HG03469 (cell line): ENCODE data around the gene PI4K2A.

Experiments used
- ATAC-seq: cut with Tn5 transposase; IDR thresholded peaks from one replicate; pipeline ENCODE4 v1.9.1; 2021; ENCODE audit warnings: mild to moderate bottlenecking, moderate library complexity, moderate number of reproducible peaks; ENCODE audit not compliant: unreplicated experiment

PI4K2A gene

DNA sequence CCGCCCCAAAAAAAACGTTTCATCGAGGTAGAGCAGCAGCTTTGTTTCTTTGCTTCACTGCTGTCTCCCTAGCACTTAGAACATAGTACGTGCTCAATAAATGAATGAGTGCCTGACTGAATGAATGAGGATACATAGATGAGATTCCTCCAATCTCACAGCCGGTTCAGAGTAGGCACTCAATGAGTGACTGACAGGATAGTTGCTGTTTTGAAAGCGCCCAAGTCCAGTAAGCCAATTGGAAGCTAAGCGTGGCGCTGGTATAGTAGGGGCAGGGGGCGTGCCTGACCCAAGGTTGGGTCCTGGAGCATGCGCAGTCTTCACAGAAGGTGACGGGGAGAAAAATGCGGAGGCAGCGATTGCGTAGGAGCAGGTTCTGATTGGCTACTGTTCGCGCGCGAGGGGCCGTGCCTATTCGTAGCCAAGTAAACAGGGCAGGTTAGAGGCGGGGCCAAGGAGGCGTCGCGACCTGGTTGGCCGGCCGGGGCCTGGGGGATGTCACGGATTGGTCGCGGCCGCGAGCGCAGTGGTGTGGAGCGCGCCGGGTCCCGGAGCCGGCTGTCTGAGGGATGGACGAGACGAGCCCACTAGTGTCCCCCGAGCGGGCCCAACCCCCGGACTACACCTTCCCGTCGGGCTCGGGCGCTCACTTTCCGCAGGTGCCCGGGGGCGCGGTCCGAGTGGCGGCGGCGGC lies at the start of gene PI4K2A:
PI4K2A (plus strand) TSS at position 498 of the 694 bp plus-strand sequence; CDS start at position 570, 72 bp downstream.
- ATAC-seq, result peak; percentile 92

DNA sequence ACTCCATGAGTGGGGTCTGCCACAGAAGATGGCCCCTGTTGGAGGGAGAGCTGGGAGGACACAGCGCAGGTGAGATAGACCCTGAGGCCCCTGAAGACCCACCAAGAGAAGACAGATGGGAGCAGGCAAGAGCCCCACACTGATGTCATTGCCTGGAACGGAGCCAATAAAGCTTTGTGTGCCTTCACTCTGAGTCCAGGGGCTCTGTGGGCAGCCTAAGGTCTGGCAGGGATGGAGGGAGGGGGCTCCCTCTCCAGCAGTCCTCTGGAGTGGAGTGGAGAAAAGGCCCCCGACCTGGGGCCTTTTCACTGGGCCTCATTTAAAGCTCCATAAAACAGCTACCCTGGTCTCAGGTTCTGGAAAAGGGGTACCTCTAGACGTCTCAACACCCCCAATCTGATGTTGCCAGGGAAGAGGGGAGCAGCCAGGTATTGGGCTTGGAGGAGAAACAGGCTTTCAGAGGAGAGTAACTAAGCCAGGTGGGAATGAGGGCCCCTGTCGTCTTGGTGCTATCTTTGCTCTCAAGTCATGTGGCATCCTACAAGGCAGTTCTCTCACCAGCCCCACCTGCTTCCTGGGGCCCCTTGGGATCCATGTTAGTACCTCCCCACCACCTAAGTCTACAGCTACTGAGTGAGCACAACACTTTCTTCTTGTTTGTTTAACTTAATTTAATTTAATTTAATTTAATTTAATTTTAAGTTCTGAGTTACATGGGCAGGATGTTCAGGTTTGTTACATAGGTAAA lies 49.5 kb upstream of the PI4K2A start:
- no peak for ATAC-seq

DNA sequence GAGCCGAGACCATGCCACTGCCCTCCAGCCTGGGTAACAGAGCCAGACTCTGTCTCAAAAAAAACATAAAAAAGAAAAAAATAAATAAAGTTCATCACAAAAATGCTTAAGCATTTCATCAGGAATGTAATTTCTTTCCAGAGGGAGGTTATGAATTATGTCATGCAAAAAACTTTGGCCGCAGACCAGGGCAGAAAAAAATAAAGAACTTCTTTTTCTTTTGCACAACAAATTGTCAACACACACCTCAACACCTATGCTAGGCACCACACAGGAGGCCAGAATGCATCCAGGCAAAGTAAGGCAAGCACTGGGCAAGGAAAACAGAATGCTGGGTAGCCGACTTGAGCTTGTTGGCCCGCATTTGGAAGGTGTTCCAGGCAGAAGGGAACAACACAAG lies 47.0 kb upstream of the PI4K2A start:
- ATAC-seq, result no peak

DNA sequence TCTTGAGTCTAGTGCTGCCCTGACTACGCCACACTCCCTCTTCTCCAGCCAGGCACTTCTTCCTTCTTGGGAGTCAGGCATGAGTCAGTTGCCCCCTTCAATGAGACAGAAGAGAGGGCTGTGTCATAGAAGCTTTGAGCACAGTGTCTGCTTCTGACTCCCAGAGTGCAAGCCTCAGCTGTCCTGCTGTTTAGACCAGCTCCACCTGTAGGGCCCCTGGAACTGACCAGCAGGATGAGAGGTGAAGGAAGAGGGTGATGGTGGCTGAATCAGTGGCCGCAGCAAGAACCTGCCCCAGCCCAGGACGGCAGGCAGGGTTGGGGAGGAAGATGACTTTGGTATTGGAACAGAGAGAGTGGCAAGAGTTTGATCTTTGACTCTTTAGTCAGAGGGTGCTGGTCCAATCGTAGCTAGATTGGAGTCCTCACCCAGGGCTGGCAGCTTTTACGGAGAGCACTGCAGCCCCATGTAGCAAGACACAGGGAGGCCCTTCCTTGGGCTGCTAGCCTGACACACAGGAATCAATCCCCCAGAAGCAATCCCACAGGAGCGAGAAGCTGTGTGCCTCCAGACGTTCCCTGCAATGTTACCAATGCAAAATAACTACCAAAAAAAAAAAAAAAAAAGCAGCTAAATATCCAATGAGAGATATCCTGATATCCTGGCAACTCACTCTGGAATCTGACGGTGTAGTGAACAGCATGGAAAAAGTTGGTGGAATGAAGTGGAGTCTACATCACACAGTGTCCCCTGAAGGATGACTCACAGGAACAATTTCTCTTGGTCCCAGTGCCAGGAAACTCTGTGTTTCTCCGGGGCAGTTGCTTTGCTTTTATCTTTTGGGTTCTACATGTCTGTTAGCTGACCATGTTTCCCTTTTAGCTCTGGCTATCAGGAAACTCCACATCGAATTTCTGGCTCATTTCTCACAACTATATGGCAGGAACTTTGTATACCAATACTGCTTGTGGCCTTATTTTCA lies 44.1 kb upstream of the PI4K2A start:
- no peak for ATAC-seq

- ATAC-seq, result no peak
These were observed 42.7 kb upstream of the PI4K2A start for GRCh38 chr10:97597778-97598177.

- no peak for ATAC-seq
These were observed 41.8 kb upstream of the PI4K2A start for GRCh38 chr10:97598407-97599271.

DNA sequence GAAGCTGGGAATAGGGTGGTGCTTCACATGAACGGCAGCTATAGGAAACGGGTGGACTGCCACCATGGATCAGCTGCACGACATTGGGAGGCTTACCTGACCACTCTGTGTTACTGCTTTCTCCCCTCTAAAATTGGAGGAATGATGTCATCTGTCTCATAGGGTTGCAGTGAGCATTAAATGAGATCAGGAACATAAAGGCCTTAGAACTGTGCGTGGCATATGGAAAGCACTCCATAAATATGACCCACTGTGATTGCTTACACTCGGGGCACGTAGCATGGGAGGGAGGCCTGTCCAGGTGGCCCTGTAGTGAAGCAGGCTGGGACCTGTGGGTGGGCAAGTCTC lies 41.2 kb upstream of the PI4K2A start:
- no peak for ATAC-seq

GRCh38 chr10:97600616-97601015 lies 39.9 kb upstream of the PI4K2A start:
- ATAC-seq, result no peak

DNA sequence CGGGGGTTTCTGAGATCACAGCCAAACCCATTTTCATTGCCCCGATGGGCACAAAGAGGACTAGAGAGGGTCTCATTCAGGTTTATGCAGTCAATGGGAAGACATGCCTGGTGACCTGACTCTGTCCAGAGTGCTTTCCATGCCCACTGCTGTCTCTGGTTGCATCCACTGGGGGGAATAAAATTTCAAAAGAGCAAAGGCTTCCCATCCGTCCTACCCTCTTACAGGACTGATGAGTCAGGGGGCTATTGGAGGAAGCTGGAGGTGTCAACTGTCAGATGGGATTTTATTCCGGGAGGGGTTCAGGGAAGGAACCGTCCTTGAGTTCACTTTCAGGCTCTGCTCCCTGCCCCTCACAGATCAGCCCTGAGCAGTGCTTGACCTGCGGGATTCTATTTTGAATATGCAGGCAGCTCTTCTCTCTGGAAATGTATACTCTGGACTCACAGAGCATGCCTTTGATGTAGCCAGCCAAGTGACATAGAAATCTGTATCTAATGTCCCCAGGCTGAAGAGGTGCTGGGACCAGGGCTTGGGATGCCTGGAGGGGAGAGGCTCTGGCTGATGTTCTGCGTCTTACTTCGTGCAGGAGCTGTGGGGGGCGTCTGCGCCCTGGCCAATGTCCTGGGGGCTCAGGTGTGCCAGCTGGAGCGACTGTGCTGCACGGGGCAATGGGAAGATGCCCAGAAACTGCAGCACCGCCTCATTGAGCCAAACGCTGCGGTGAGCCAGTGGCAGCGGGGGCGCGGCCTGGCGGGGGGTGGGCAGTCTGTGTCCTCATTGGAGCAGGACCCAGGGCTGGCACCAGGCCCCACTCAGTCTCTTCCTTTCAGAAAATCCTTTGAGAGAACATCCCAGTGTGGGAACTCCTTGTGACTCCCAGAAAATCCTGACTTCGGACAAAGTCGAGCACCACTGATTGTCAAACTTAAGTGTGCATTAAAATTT lies 38.9 kb upstream of the PI4K2A start:
- no peak for ATAC-seq

DNA sequence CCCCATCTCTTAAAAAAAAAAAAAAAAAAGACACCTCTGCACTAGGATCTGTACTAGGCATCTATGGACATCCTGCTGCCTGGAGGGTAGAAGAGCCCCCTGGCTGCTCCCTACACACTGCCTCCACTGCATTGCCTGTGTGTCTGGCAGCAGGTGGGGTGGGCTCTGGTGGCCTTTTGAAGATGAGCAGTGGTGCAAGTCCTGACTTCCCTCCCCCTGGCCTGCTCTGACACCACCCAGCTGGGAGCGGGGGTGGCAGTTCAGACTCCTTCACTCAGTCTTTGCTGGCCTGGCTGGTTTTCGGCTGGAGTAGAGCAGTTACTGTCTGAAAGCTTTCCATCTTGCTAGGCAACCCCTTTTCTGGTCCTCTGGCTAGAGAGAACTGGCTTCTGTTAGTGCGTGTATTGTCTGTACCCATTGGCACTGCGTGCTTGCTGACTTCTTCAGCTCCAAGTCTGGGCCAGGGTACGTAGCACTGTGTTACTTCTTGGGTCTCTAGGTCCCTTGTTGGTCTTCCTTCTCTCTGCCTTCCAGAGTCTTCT lies 33.3 kb upstream of the PI4K2A start:
- ATAC-seq, result no peak

GRCh38 chr10:97608991-97609561 lies 31.4 kb upstream of the PI4K2A start:
- no peak for ATAC-seq

- no peak for ATAC-seq
These were observed 29.0 kb upstream of the PI4K2A start for GRCh38 chr10:97611473-97611872.

DNA sequence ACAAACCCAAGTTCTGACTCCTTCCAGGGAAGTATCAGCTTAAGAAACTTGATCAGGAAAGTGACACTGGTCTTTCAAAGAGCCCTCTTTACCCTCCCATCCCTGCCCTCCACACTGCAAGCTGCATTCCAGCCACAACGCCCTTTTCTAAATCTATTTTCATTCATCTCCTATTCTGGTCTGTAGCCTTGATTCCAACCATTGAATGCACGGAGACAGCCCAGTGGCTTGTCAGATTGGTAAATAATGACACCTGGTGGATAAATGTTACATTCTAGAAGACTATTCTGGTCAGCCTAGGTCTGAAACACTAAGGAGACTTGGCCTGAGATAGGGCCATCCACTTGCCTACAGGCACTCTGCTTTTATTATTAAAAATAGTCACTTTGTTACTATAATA lies 28.1 kb upstream of the PI4K2A start:
- ATAC-seq, result no peak

DNA sequence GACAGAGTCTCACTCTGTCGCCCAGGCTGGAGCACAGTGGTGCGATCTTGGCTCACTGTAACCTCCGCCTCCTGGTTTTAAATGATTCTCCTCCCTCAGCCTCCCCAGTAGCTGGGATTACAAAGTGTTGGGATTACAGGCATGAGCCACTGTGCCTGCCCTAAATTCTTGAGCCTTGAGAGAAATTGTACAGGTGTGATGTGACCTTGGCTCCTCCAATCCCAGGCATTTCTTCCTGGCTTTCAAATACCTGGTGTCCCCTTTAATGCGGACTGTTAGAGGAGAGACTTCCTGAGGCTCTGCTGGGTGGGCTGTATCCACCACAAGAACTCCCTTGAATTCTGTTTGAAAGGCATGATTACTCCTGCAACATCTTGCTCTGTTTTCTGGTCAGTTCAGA lies 22.2 kb upstream of the PI4K2A start:
- no peak for ATAC-seq

GRCh38 chr10:97618733-97619132 lies 21.7 kb upstream of the PI4K2A start:
- no peak for ATAC-seq

GRCh38 chr10:97623277-97623676 lies 17.2 kb upstream of the PI4K2A start:
- ATAC-seq, result no peak

GRCh38 chr10:97627731-97628130 lies 12.7 kb upstream of the PI4K2A start:
- no peak for ATAC-seq

GRCh38 chr10:97628228-97628627 lies 12.2 kb upstream of the PI4K2A start:
- no peak for ATAC-seq

GRCh38 chr10:97629289-97629688 lies 11.2 kb upstream of the PI4K2A start:
- ATAC-seq, result no peak
